HG03575 (cell line): ENCODE measurements around the gene ZFPM1.
"Not testable (repeated sequence)": the region's sequence is repeated elsewhere in the genome, so short reads cannot be mapped to it uniquely, and the experiment has no call there.

ENCODE experiments used
- ATAC-seq: cut with Tn5 transposase; IDR thresholded peaks from one replicate; pipeline ENCODE4 v1.9.1; 2021; ENCODE audit not compliant: unreplicated experiment, insufficient number of reproducible peaks, low FRiP score; ENCODE audit errors: extremely low read depth

Gene ZFPM1

DNA sequence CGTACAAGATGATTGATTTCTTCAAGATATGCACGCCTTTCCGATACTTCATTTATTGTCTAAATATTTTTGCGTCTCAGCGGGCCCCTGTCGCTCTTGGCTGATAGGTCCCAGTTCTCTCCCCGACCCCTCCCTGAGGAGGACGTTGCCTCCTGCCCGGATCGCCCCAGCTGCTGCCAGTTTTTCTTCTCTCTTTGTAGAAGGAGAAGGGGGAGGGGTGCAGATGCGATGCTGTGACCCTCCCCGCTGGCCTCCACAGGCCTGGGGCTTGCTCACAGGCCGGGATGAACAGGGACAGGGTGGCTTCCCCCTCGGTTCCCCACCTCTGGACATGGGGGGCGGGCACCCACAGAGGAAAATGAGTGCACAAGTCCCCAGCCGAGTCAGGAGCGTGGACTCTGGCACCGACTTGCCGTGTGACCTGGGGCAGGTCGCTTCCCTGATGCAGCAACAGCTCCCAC, 63.6 kb downstream of the ZFPM1 start:
- no peak for ATAC-seq

DNA sequence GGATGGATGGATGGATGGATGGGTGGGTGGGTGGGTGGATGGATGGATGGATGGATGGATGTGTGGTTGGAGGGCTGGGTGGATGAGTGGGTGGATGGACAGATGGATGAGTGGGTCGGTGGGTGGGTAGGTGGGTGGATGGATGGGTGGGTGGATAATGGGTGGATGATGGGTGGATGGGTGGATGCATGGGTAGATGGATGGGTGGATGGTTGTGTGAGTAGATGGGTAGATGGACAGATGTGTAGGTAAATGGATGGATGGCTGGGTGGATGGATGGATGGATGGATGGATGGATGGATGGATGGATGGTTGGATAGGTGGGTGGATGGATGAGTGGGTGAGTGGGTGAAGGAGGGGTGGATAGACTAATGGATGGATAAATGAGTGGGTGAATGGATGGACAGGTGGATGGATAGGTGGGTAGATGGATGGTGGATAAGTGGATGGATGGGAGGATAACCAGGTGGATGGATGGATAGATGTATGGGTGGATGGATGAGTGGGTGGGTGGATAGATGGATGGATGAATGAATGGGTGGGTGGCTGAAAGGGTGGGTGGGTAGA, 64.2 kb downstream of the ZFPM1 start:
- not testable (repeated sequence) for ATAC-seq

DNA sequence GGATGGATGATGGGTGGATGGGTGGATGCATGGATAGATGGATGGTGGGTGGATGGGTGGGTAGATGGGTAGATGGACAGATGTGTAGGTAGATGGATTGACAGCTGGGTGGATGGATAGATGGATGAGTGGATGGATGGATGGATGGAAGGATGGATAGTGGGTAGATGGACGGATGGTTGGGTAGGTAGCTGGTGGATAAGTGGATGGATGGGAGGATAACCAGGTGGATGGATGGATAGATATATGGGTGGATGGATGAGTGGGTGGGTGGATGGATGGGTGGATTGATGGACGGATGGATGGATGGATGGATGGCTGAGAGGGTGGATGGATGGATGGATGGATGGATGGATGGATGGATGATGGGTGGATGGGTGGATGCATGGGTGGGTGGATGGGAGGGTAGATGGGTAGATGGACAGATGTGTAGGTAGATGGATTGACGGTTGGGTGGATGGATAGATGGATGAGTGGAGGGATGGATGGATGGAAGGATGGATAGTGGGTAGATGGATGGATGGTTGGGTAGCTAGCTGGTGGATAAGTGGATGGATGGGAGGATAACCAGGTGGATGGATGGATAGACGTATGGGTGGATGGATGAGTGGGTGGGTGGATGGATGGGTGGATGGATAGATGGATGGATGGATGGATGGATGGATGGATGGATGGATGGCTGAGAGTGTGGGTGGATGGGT, 65.5 kb downstream of the ZFPM1 start:
- not testable (repeated sequence) for ATAC-seq

DNA sequence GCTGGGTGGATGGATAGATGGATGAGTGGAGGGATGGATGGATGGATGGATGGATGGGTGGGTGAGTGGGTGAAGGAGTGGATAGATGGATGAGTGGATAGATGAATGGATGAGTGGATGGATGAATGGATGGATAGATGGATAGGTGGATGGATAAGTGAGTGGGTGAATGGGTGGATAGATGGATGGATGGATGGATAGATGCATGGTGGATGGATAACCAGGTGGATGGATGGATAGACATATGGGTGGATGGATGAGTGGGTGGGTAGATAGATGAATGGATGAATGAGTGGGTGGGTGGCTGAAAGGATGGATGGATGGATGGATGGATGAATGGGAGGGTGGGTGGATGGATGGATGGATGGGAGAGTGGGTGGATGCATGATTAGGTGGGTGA, 66.2 kb downstream of the ZFPM1 start:
- no peak for ATAC-seq

DNA sequence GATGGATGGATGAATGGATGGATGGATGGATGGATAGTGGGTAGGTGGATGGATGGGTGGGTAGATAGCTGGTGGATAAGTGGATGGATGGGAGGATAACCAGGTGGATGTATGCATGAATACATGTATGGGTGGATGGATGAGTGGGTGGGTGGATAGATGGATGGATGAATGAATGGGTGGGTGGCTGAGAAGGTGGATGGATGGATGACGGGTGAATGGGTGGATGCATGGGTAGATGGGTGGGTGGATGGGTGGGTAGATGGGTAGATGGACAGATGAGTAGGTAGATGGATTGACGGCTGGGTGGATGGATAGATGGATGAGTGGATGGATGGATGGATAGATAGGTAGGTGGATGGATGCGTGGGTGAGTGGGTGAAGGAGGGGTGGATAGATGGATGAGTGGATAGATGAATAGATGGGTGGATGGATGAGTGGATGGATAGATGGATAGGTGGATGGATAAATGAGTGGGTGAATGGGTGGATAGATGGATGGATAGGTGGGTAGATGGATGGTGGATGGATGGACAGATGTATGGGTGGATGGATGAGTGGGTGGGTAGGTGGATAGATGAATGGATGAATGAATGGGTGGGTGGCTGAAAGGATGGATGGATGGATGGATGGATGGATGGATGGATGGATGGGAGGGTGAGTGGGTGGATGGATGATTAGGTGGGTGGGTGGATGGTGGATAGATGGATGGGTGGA, 67.0 kb downstream of the ZFPM1 start:
- no peak for ATAC-seq

GRCh38 chr16:88521674-88522073, 68.6 kb downstream of the ZFPM1 start:
- ATAC-seq: no peak

DNA sequence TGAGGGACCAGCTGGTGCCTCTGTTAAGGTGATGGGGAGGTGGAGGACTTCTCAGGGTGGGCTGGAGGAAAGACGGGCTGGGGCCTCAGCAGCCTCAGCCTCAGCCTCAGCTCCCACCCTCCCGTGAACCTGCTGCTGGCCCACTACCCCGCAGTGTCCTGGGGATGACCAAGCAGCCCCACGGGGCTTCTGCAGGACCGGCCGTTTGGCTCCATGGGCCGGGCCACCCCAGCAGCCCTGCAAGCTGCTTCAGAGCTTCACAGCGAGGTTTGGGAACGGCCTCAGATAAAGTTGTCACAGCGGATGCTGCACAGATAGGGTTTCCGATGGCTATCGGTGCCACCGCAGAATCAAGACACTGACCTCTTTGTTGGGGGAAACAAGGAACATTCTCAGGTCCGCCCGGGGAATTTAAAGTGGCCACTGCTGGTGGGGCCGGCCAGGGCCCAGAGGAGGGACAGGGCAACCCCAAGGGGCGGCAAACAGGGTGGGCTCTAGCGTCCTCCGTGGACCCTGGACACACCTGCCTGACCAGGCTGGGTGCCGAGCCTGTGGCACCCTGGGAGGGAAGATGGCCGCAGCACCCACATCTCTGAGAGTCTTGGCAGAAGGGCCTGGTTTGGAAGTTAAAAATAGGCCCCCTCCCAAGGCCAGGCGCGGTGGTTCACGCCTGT, 69.3 kb downstream of the ZFPM1 start:
- ATAC-seq: no peak

DNA sequence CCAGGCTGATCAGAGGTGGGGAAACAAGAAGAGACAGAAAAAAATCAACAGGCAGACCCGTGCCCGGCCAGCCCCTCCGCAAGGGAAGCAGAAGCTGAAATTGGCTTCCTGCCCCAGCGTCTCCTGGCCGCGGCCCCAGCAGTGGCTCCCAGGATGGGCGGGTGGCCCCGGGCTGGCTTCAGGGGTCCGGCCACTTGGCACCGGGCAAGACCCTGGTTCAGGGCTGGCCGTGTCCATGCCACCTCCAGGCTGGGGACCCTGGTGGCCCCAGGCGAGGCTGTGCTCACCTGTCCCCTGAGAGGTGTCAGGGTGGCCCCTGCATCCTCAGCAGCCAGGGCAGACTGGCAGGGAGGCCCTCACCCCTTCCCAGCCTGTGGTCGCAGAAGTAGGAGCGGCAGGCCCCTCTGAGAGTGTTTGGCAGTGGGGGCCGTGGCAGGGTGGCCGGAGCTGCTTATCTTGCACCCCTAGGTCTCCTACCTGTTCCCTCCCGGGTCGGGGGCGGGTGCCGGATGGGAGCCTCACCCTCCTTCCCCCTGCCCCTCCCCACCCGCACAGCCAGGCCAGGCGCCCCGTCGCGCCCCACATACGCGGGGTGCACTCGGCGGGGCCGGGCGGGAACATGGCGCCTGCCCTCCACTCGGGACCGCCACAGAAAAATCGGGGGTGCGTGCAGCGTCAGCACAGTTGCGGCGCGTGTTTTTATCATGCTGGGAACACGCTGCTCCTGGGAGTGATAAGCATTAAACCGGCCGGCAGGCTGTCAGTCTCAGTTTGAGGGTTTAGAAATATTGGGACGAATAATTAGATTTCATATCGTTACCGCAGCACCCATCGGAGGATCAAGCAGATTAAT, 70.5 kb downstream of the ZFPM1 start:
- ATAC-seq: no peak

- no peak for ATAC-seq
Observed at GRCh38 chr16:88524274-88524972, 71.3 kb downstream of the ZFPM1 start.

DNA sequence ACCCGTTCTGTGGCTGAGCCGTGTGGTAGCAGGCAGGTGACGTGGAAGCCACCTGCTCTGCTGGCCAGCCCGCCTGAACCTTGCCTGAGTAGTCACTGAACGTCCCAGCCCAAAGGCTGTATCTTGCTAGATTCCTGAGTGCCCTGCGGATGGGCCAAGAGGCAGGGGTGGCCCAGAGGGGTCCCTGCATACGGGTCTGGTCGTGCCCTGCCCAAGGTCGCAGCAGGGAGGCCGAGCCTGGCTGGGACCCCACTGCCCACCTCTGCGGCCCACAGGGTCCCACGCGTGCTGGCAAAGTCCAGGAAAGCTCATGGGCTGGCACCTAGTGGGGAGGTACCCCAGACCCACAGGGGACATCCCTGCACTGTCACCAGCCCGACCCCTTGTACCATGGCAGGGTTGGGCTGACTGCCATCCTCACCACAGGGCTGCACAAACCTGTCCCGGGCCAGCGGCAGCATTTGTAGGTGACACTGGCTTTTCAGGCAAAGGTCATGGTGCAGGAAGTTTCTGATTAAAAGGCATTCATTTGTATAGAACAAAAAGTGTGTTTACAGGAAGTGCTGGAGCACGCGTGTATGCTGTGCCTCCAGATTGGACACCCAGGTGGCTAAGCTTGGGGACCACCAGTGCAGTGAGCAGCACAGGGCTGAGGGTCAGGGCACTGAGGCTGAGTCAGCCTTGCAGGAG, 72.0 kb downstream of the ZFPM1 start:
- no peak for ATAC-seq

GRCh38 chr16:88525663-88525990, 72.5 kb downstream of the ZFPM1 start:
- no peak for ATAC-seq

DNA sequence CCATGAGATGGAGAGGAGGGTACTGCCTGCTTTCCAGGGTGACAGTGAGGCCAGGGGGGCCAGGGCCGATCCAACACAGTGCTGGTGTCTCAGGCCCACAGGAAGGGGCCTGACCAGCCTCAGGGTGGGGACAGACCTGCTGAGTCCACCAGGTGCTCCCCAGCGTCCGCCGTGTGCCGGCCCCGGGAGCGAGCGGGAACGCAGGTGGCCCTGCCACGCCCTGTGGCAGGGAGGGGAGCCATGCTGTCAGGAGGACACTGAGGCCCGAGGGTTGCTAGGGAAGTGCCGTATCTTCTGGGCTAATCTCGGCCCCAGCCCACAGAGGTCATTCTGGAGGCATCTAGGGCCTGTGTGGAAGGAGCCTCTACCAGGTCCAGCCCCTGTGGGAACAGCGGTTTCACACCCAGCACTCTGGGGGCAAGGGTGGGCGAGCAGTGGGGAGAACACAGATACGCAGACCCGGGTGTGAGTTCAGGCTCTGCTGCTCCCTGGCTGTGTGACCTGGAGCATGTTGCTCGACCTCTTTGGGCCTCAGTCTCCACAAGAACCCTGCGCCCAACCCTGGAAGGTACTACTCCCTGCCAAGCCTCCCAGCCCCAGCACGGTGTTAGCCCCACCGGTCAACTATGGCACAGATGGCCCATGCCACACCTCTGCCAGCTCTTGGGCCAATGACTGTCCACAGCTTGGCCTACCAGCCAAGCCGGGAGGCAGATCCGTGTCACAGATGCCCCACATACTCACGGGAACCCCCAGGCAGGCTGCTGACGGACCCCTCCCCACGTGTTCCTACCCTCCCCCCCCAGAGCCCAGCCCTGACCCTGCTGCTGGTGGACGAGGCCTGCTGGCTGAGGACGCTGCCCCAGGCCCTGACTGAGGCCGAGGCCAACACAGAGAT, 73.2 kb downstream of the ZFPM1 start:
- ATAC-seq: no peak

- ATAC-seq: no peak
Observed at GRCh38 chr16:88526906-88527185, 73.8 kb downstream of the ZFPM1 start.

DNA sequence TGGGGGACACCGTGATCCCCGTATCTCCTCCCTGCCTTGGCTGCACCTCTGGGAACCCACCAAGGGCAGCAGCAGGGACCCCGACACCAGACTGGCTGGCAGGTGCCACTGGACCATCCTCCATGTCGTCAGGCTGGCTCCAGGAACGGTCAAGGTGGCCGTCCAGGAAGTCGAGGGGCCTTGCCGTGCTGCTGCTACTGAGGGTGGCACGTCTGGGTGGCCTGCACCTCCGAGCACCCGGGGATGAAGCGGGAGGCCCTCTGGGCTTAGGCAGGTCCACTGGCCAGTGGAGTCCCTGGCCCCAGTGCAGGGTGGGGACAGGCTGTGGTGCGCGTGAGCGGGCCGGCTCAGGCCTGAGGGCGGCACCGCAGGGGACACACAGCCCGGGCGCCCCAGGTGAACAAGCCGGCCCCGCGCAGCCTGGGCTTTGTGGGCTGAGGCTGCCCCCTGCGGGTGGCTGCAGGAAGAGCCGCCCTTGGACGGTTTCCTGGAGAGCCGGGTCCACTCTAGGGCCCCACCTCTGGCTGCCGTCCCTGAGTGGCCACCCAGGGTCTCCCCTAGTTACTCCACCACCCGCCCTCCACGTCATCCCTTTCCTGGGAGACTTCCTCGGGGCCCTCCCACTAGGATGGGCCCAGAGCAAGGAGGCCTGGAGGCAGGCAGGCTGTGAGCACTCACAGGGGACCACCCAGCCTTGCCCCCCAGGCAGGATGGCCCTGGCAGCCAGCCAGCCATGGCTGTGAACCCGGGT, 74.3 kb downstream of the ZFPM1 start:
- ATAC-seq: no peak

- ATAC-seq: no peak
Observed at GRCh38 chr16:88527937-88528743, 75.1 kb downstream of the ZFPM1 start.

GRCh38 chr16:88528902-88529318, 75.8 kb downstream of the ZFPM1 start:
- no peak for ATAC-seq
